A673 (cell line): ENCODE results near the gene FSTL5.

Experiments used
- CTCF ChIP-seq: fragments of 300-800, 200-600 bp; sonication (generic); conservative IDR thresholded peaks from 2 replicates; pipeline ENCODE4 v1.5.1; 2017; ENCODE audit warnings: low read depth, mild to moderate bottlenecking, antibody characterized with exemption, low read length, moderate library complexity, mixed read lengths
- EZH2 ChIP-seq: fragments of 200-600 bp; sonication (generic); IDR thresholded peaks from 2 replicates; pipeline ENCODE4 v1.6.1; 2017; ENCODE audit warnings: borderline replicate concordance, low read depth, mild to moderate bottlenecking, mixed read lengths, antibody characterized with exemption, low read length; ENCODE audit not compliant: poor library complexity, severe bottlenecking

- no peak for TF ChIP-seq CTCF
- TF ChIP-seq EZH2: no peak
Measured at GRCh38 chr4:161403781-161404180, 760.0 kb downstream of the FSTL5 start.
